ENCODE measurements around the gene ZBTB4. TPM values are rescaled to one million over a fixed set of nuclear protein-coding genes. Genes with fewer than 3 reads are reported as not detected.

Gene ZBTB4
- polyA plus RNA-seq, 1 donor from 2014 or later = 8.0 TPM

DNA sequence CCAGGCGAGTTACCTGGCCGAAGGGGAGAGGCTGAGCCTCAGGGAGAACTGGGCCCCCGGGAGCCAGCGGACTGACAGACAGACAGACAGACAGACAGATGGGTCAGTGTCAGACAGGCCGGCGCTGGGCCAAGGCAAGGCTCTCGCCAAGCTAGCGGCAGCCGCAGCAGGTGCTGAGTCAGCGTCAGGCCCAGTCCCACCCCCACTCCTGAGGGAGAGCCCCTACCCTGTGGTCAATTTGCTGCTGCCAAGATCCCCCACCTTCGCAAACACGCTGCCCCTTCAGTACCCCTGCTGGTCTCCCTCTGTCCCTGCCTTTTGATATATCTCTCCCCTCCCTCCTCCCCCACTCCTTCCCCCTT, 38.6 kb downstream of the ZBTB4 start:
- Histone ChIP-seq H3K4me2 (ENCODE audit: low read length) (peak overlapping the region; percentile 79), H2AFZ (ENCODE audit: low read depth, low read length) (peak overlapping the region; percentile 47), H3K4me3 (ENCODE audit: low read length) (peak overlapping the region; percentile 85), H3K9me2 (ENCODE audit: insufficient read depth, low read length) (no peaks in the 10 kb centered on the region), H4K20me1 (ENCODE audit: insufficient read depth) (no peaks in the 10 kb centered on the region), H3K27ac (ENCODE audit: low read length) (peak overlapping the region; percentile 99), H3K36me3 (ENCODE audit: insufficient read depth, low read length) (no peaks in the 10 kb centered on the region), H3K79me2 (replicated peaks; ENCODE audit: insufficient read depth, low read length) (no peaks in the 10 kb centered on the region), H3K9ac (ENCODE audit: low read length) (peak overlapping the region; percentile 97), H3K9me3 (ENCODE audit: low read length) (no peaks in the 10 kb centered on the region), H3F3A (ENCODE audit: insufficient read depth, low read length, poor library complexity, severe bottlenecking) (peaks cover 4% of the 10 kb centered on the region), H3K27me3 (ENCODE audit: insufficient read depth, low read depth, low read length) (peaks cover 40% of the 10 kb centered on the region)
- TF ChIP-seq POLR2AphosphoS5 (IDR thresholded peaks at IDR 0.05) = no peak
- TF ChIP-seq CTCF (IDR thresholded peaks at IDR 0.05; ENCODE audit: poor library complexity, severe bottlenecking) = peak; percentile 42
- no peak for TF ChIP-seq REST (IDR thresholded peaks at IDR 0.05; ENCODE audit: borderline replicate concordance)
- peak; percentile 26 for TF ChIP-seq EP300 (conservative IDR thresholded peaks at IDR 0.05; ENCODE audit: poor library complexity, severe bottlenecking)

- peaks cover 4% of the 10 kb centered on the region for H3F3A ChIP-seq (ENCODE audit: insufficient read depth, low read length, poor library complexity, severe bottlenecking)
- H3K9me3 ChIP-seq (ENCODE audit: low read length) = no peaks in the 10 kb centered on the region
- H2AFZ ChIP-seq (ENCODE audit: low read depth, low read length) = peak overlapping the region; percentile 47
- H3K27ac ChIP-seq (ENCODE audit: low read length) = peak overlapping the region; percentile 99
- no peaks in the 10 kb centered on the region for H3K79me2 ChIP-seq (replicated peaks; ENCODE audit: insufficient read depth, low read length)
- H3K4me2 ChIP-seq (ENCODE audit: low read length) = peak overlapping the region; percentile 89
- H3K4me3 ChIP-seq (ENCODE audit: low read length) = peak overlapping the region; percentile 85
- H3K27me3 ChIP-seq (ENCODE audit: insufficient read depth, low read depth, low read length) = peaks cover 40% of the 10 kb centered on the region
- no peaks in the 10 kb centered on the region for H3K9me2 ChIP-seq (ENCODE audit: insufficient read depth, low read length)
- peak overlapping the region; percentile 97 for H3K9ac ChIP-seq (ENCODE audit: low read length)
- TF ChIP-seq POLR2AphosphoS5 (IDR thresholded peaks at IDR 0.05) (peak; percentile 86), EP300 (conservative IDR thresholded peaks at IDR 0.05; ENCODE audit: poor library complexity, severe bottlenecking) (peak; percentile 30), MXI1 (conservative IDR thresholded peaks at IDR 0.05; ENCODE audit: poor library complexity, severe bottlenecking) (no peak), EZH2 (IDR thresholded peaks at IDR 0.05; ENCODE audit: borderline replicate concordance, insufficient read depth, low read length, poor library complexity, severe bottlenecking) (no peak), TAF1 (IDR thresholded peaks at IDR 0.05; ENCODE audit: low read depth) (peak; percentile 93), CTCF (IDR thresholded peaks at IDR 0.05; ENCODE audit: poor library complexity, severe bottlenecking) (no peak), REST (IDR thresholded peaks at IDR 0.05; ENCODE audit: borderline replicate concordance) (peak; percentile 75)
- H4K20me1 ChIP-seq (ENCODE audit: insufficient read depth) = no peaks in the 10 kb centered on the region
- no peaks in the 10 kb centered on the region for H3K36me3 ChIP-seq (ENCODE audit: insufficient read depth, low read length)
These were observed 39.2 kb downstream of the ZBTB4 start for GRCh38 chr17:7440113-7440833.

Measured in neural cell (in vitro differentiated cells).